Keratinocyte (primary cell): ENCODE data around the gene GZMM. TPM values are rescaled to one million over a fixed set of nuclear protein-coding genes. Genes with fewer than 3 reads are reported as not detected.

Source experiments
- DNase-seq: peaks from one replicate; pipeline ENCODE4 v3.0.0-alpha.2; 2011; ENCODE audit warnings: low read depth, missing footprints, low spot score
- FAIRE-seq: peaks from 2 replicates; lab custom pipeline; 2011; peaks lifted over from hg19 to GRCh38; lab: Jason Lieb, UNC
- H2AFZ ChIP-seq: 2 replicates; pipeline ENCODE4 v1.6.0; 2012; ENCODE audit warnings: low read length, control low read depth, inconsistent platforms; ENCODE audit not compliant: control insufficient read depth
- H3K27ac ChIP-seq: 2 replicates; pipeline ENCODE4 v1.5.1; 2011; ENCODE audit warnings: low read length; ENCODE audit not compliant: control insufficient read depth, insufficient read depth
- H3K27me3 ChIP-seq: 3 replicates; pipeline ENCODE4 v1.6.0; 2011; ENCODE audit warnings: low read length; ENCODE audit not compliant: control insufficient read depth, insufficient read depth; ENCODE audit errors: extremely low read depth
- H3K36me3 ChIP-seq, 2 experiments: 2 replicates in 1 of 2; 3 replicates in 1 of 2; pipeline ENCODE4 v1.5.1; 2011; ENCODE audit warnings: low read length in 2 of 2, mild to moderate bottlenecking in 1 of 2; ENCODE audit not compliant: control insufficient read depth in 2 of 2, insufficient read depth in 2 of 2; ENCODE audit errors: extremely low read depth in 1 of 2
- H3K4me1 ChIP-seq: 3 replicates; pipeline ENCODE4 v1.5.1; 2011; ENCODE audit warnings: low read length; ENCODE audit not compliant: control insufficient read depth, insufficient read depth; ENCODE audit errors: extremely low read depth
- H3K4me2 ChIP-seq: 3 replicates; pipeline ENCODE4 v1.6.0; 2011; ENCODE audit warnings: low read depth, low read length; ENCODE audit not compliant: control insufficient read depth, insufficient read depth; ENCODE audit errors: extremely low read depth
- H3K4me3 ChIP-seq, 3 experiments: fragments of 200-600 bp in 1 of 3; sonication (generic) in 1 of 3; 2 replicates in 2 of 3; 3 replicates in 1 of 3; pipeline ENCODE4 v1.5.1; 2011 to 2016; ENCODE audit warnings: low read length in 3 of 3, mild to moderate bottlenecking in 3 of 3, control low read depth in 2 of 3, inconsistent platforms in 1 of 3, low read depth in 1 of 3, mixed read lengths in 1 of 3, mixed run types in 1 of 3, moderate library complexity in 1 of 3; ENCODE audit not compliant: control insufficient read depth in 2 of 3, insufficient read depth in 2 of 3; ENCODE audit errors: extremely low read depth in 1 of 3
- H3K79me2 ChIP-seq: 2 replicates; pipeline ENCODE4 v1.6.0; 2012; ENCODE audit warnings: low read length; ENCODE audit not compliant: control insufficient read depth, insufficient read depth
- H3K9ac ChIP-seq: 3 replicates; pipeline ENCODE4 v1.6.0; 2011; ENCODE audit warnings: low read length; ENCODE audit not compliant: control insufficient read depth, insufficient read depth; ENCODE audit errors: extremely low read depth
- H3K9me1 ChIP-seq: 3 replicates; pipeline ENCODE4 v1.6.0; 2011; ENCODE audit warnings: low read length; ENCODE audit not compliant: control insufficient read depth, insufficient read depth; ENCODE audit errors: extremely low read depth
- H3K9me3 ChIP-seq: 2 replicates; pipeline ENCODE4 v1.5.1; 2012; ENCODE audit warnings: low read depth, low read length; ENCODE audit not compliant: control insufficient read depth
- H4K20me1 ChIP-seq: 3 replicates; pipeline ENCODE4 v1.6.0; 2011; ENCODE audit warnings: low read length; ENCODE audit not compliant: control insufficient read depth, insufficient read depth; ENCODE audit errors: extremely low read depth
- EZH2 ChIP-seq: IDR thresholded peaks from one replicate; pipeline ENCODE4 v1.6.1; 2012; ENCODE audit warnings: inconsistent platforms, mild to moderate bottlenecking, low read length, moderate library complexity
- dilution Hi-C: fragments of 300-500 bp; cut with MboI; formaldehyde crosslinking; loops from one replicate; pipeline ENCODE4 v1.7.0; 2020; ENCODE audit warnings: low sequenced_read_pairs; ENCODE audit not compliant: extremely low pct_ligation_motif_present
- polyA plus RNA-seq, 5 experiments: library from polyadenylated mRNA; depleted of rRNA in 3 of 5; stranded (reverse) in 3 of 5; stranded (forward) in 1 of 5; unstranded in 1 of 5; fragments of >200 nt; gene quantifications; 1 replicate in 1 of 5; 2 replicates in 3 of 5; 3 replicates in 1 of 5; pipeline versions ENCODE4 v1.2.1 to v1.2.3, GENCODE V29; 2011 to 2012; ENCODE audit warnings: missing spikeins in 2 of 5, low read depth in 1 of 5, low replicate concordance in 1 of 5
- TF ChIP-seq, protein P1 (sequence below), 3 experiments: IDR thresholded peaks in 1 of 3; conservative IDR thresholded peaks in 1 of 3; optimal IDR thresholded peaks in 1 of 3; 2 replicates in 2 of 3; 3 replicates in 1 of 3; pipeline versions ENCODE3 to v1.5.1; 2011; ENCODE audit warnings: low read length in 3 of 3, mild to moderate bottlenecking in 3 of 3, moderate library complexity in 2 of 3, control low read depth in 1 of 3, inconsistent platforms in 1 of 3; ENCODE audit not compliant: insufficient read depth in 2 of 3; ENCODE audit errors: extremely low read depth in 1 of 3

GZMM gene
- polyA plus RNA-seq, 1 donor (not counting 4 experiments of a cell fraction or from before 2014, with no cell fraction given), result not detected

DNA sequence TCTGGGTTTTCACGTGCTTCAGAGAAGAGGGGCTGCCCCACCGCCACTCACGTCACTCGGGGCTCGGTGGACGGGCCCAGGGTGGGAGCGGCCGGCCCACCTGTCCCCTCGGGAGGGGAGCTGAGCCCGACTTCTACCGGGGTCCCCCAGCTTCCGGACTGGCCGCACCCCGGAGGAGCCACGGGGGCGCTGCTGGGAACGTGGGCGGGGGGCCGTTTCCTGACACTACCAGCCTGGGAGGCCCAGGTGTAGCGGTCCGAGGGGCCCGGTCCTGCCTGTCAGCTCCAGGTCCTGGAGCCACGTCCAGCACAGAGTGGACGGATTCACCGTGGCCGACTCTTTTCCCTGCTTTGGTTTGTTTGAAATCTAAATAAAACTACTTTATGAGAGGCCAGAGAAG, 2.2 kb upstream of the GZMM start:
- Histone ChIP-seq H3K36me3 (peaks cover 9 to 17% of the 10 kb centered on the region in 2 experiments), H3K4me1 (no peaks in the 10 kb centered on the region), H3K4me3 (no peak overlapping the region), H3K9me3 (no peaks in the 10 kb centered on the region), H3K27me3 (no peaks in the 10 kb centered on the region), H3K79me2 (peaks cover 3% of the 10 kb centered on the region), H2AFZ (no peak overlapping the region), H3K9ac (no peak overlapping the region), H4K20me1 (no peaks in the 10 kb centered on the region), H3K4me2 (no peak overlapping the region), H3K9me1 (no peaks in the 10 kb centered on the region), H3K27ac (no peak overlapping the region)
- FAIRE-seq, result no peak
- dilution Hi-C loops, result no loop called here
- no peak for DNase-seq
- no peak for TF ChIP-seq EZH2

DNA sequence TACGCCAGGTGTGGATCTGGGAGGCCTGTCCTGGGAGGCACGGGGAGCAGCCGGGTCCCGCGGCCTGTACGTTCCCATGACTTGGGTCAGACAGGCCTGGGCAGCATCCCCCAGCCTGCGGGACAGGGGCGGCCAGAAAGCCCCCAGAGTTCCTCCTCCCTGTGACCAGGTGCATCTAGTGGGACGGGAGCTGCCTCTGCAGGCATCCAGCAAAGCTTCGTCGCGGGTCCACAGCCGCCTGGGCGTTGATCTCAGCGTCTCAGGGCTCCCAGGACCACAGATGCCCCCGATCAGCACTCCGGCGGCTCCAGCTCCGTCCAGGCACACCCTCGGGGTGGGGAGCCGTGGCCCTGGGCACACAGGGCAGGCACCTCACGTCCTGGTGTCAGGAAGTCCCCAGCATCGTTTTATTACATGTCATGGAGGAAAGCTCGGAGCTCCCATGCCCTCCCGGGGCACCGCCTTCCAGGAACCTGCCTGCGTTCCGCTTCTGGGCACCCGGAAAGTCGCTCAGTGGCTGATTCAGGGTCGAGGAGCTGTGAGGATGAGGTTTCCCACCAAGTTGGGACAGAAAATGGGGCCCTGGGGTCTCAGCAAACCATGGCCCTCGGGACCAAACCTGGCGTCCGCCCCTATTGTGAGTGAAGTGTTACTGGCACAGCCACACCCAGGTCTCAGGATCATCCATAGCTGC, 1.5 kb upstream of the GZMM start:
- Histone ChIP-seq H3K79me2 (peaks cover 3% of the 10 kb centered on the region), H3K4me2 (no peak overlapping the region), H3K27ac (no peak overlapping the region), H3K9me3 (no peaks in the 10 kb centered on the region), H3K4me3 (no peak overlapping the region), H3K9me1 (no peaks in the 10 kb centered on the region), H4K20me1 (no peaks in the 10 kb centered on the region), H2AFZ (no peak overlapping the region), H3K9ac (no peak overlapping the region), H3K27me3 (no peaks in the 10 kb centered on the region), H3K4me1 (no peaks in the 10 kb centered on the region), H3K36me3 (peaks cover 9 to 17% of the 10 kb centered on the region in 2 experiments)
- dilution Hi-C loops, result no loop called here
- DNase-seq, result no peak
- FAIRE-seq, result no peak
- TF ChIP-seq, protein P1, sequence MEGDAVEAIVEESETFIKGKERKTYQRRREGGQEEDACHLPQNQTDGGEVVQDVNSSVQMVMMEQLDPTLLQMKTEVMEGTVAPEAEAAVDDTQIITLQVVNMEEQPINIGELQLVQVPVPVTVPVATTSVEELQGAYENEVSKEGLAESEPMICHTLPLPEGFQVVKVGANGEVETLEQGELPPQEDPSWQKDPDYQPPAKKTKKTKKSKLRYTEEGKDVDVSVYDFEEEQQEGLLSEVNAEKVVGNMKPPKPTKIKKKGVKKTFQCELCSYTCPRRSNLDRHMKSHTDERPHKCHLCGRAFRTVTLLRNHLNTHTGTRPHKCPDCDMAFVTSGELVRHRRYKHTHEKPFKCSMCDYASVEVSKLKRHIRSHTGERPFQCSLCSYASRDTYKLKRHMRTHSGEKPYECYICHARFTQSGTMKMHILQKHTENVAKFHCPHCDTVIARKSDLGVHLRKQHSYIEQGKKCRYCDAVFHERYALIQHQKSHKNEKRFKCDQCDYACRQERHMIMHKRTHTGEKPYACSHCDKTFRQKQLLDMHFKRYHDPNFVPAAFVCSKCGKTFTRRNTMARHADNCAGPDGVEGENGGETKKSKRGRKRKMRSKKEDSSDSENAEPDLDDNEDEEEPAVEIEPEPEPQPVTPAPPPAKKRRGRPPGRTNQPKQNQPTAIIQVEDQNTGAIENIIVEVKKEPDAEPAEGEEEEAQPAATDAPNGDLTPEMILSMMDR (optimal IDR thresholded peaks at IDR 0.05 in 1 of 3, IDR thresholded peaks at IDR 0.05 in 1 of 3, conservative IDR thresholded peaks at IDR 0.05 in 1 of 3; ENCODE audit: extremely low read depth in 1 of 3, insufficient read depth in 2 of 3, low read length in 3 of 3), result no peak
- TF ChIP-seq EZH2, result no peak

DNA sequence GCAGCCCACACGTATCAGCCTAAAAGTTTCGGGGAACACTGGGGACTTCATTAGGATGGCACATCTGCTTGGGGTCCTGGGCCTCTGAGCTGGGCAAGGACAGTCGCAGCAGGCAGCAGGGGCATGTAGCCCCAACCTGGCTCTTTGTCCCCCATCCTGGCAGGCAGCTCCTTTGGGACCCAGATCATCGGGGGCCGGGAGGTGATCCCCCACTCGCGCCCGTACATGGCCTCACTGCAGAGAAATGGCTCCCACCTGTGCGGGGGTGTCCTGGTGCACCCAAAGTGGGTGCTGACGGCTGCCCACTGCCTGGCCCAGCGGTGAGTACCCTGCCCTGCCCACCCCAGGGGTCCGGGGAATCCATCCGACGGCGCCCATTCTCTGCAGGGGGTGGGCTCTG, 3.3 kb downstream of the GZMM start:
- dilution Hi-C loops, result no loop called here
- no peaks in the 10 kb centered on the region for H3K79me2 ChIP-seq
- no peak overlapping the region for H2AFZ ChIP-seq
- no peak overlapping the region for H3K4me2 ChIP-seq
- H3K27me3 ChIP-seq, result no peaks in the 10 kb centered on the region
- no peak overlapping the region for H3K9ac ChIP-seq
- peaks cover 1 to 5% of the 10 kb centered on the region in 2 experiments for H3K36me3 ChIP-seq
- no peaks in the 10 kb centered on the region for H3K4me1 ChIP-seq
- H4K20me1 ChIP-seq, result no peaks in the 10 kb centered on the region
- FAIRE-seq (no peak), DNase-seq (no peak)
- TF ChIP-seq, protein P1 (optimal IDR thresholded peaks at IDR 0.05 in 1 of 3, IDR thresholded peaks at IDR 0.05 in 1 of 3, conservative IDR thresholded peaks at IDR 0.05 in 1 of 3; ENCODE audit: extremely low read depth in 1 of 3, insufficient read depth in 2 of 3, low read length in 3 of 3), result no peak
- no peak for TF ChIP-seq EZH2
- H3K27ac ChIP-seq, result no peak overlapping the region
- no peak overlapping the region for H3K4me3 ChIP-seq
- no peaks in the 10 kb centered on the region for H3K9me1 ChIP-seq
- no peaks in the 10 kb centered on the region for H3K9me3 ChIP-seq
